ENCODE results near the gene PKD2. TPM values are rescaled to one million over a fixed set of nuclear protein-coding genes. Genes with fewer than 3 reads are reported as not detected.

Gene PKD2
- total and polyA plus RNA-seq, 10 donors, result 3.5 to 23.0 (median 15.5) TPM

DNA sequence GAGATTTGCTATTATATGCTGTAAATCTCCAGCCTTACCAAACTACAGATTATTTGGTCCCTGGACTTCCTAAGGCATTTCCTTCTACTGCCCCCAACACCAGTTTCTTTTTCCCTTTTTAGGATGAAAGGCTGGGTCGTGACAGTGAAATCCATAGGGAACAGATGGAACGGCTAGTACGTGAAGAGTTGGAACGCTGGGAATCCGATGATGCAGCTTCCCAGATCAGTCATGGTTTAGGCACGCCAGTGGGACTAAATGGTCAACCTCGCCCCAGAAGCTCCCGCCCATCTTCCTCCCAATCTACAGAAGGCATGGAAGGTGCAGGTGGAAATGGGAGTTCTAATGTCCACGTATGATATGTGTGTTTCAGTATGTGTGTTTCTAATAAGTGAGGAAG lies 67.9 kb downstream of the PKD2 start:
- H3K36me3 ChIP-seq, result peaks cover 0 to 83% (median 37%) of the 10 kb centered on the region in 6 donors

DNA sequence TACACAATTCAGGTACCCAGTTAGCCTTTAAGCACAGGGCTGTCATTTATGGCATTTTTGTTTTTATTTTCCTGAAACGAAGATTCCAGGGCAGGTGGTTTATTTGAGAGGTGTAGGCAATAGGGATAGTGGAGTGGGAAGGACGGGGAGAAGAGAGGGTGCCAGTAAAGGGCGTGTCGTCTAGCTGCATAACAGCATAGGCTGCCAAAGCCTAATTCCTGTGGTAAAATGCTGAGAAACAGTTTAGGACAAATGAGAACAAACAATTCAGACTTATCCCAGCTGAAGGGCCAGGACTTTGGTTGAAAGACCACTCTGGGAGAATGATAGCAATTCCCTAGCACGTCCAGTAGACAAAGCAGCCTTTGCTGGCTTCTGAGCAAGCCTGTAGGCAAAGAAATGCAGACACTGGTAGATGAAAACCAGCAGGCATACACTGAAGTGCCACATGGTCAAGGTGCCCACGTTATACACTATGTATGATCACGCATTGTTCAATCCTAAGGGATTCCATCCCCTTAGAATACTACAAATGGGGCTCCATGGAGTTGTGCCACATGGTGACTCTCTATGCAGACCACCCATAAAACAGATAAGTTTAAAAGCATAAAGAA lies 70.6 kb downstream of the PKD2 start:
- no peaks in the 10 kb centered on the region for H3K27me3 ChIP-seq (replicated peaks in 1 of 7)
- DNase-seq, result no peak
- peaks cover 0 to 56% (median 19%) of the 10 kb centered on the region in 6 donors for H3K36me3 ChIP-seq
- no peaks in the 10 kb centered on the region for H3K4me1 ChIP-seq
- intact Hi-C loops (cut with DNase I; ENCODE audit: low total_unique reads), result no loop called here
- TF ChIP-seq, protein P1, sequence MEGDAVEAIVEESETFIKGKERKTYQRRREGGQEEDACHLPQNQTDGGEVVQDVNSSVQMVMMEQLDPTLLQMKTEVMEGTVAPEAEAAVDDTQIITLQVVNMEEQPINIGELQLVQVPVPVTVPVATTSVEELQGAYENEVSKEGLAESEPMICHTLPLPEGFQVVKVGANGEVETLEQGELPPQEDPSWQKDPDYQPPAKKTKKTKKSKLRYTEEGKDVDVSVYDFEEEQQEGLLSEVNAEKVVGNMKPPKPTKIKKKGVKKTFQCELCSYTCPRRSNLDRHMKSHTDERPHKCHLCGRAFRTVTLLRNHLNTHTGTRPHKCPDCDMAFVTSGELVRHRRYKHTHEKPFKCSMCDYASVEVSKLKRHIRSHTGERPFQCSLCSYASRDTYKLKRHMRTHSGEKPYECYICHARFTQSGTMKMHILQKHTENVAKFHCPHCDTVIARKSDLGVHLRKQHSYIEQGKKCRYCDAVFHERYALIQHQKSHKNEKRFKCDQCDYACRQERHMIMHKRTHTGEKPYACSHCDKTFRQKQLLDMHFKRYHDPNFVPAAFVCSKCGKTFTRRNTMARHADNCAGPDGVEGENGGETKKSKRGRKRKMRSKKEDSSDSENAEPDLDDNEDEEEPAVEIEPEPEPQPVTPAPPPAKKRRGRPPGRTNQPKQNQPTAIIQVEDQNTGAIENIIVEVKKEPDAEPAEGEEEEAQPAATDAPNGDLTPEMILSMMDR (IDR thresholded peaks at IDR 0.05 in 8 of 11, conservative IDR thresholded peaks at IDR 0.05 in 3 of 11), result no peak
- TF ChIP-seq POLR2AphosphoS5 (IDR thresholded peaks at IDR 0.05), result no peak
- no peak for TF ChIP-seq POLR2A (IDR thresholded peaks at IDR 0.05)
- 92 to 96% (median 95%) methylated on average over 7 of the region's 7 CpGs for WGBS, 5 donors
- no peak overlapping the region for H3K27ac ChIP-seq
- H3K4me3 ChIP-seq, result no peak overlapping the region
- no peaks in the 10 kb centered on the region for H3K9me3 ChIP-seq

More for the DNA sequence above, 67.9 kb downstream of the PKD2 start:
- TF ChIP-seq POLR2A (IDR thresholded peaks at IDR 0.05) (no peak), POLR2AphosphoS5 (IDR thresholded peaks at IDR 0.05) (no peak)
- TF ChIP-seq, protein P1 (IDR thresholded peaks at IDR 0.05 in 8 of 11, conservative IDR thresholded peaks at IDR 0.05 in 3 of 11), result no peak
- Histone ChIP-seq H3K4me1 (no peaks in the 10 kb centered on the region), H3K27ac (no peak overlapping the region), H3K27me3 (replicated peaks in 1 of 7) (no peaks in the 10 kb centered on the region), H3K4me3 (no peak overlapping the region), H3K9me3 (peaks cover 0 to 20% (median 14%) of the 10 kb centered on the region in 8 donors)
- intact Hi-C loops (cut with DNase I; ENCODE audit: low total_unique reads), result no loop called here
- DNase-seq, result no peak
- 95 to 97% (median 97%) methylated on average over 9 of the region's 9 CpGs for WGBS, 5 donors

- H3K36me3 ChIP-seq, result peaks cover 0 to 50% (median 18%) of the 10 kb centered on the region in 6 donors
- intact Hi-C loops (cut with DNase I; ENCODE audit: low total_unique reads), result no loop called here
These were observed 71.1 kb downstream of the PKD2 start for GRCh38 chr4:88078579-88078978.

GRCh38 chr4:88080626-88081025 lies 73.2 kb downstream of the PKD2 start:
- no peaks in the 10 kb centered on the region for H3K27me3 ChIP-seq (replicated peaks in 1 of 7)
- no peaks in the 10 kb centered on the region for H3K4me1 ChIP-seq
- H3K27ac ChIP-seq, result no peak overlapping the region
- TF ChIP-seq POLR2A (IDR thresholded peaks at IDR 0.05) (no peak), POLR2AphosphoS5 (IDR thresholded peaks at IDR 0.05) (no peak)
- TF ChIP-seq, protein P1 (IDR thresholded peaks at IDR 0.05 in 8 of 11, conservative IDR thresholded peaks at IDR 0.05 in 3 of 11), result no peak
- intact Hi-C loops (cut with DNase I; ENCODE audit: low total_unique reads), result no loop called here
- no peak for DNase-seq
- H3K36me3 ChIP-seq, result peaks cover 0 to 30% (median 3%) of the 10 kb centered on the region in 6 donors
- 85 to 100% (median 91%) methylated on average over 1 of the region's 1 CpG for WGBS, 5 donors
- no peaks in the 10 kb centered on the region for H3K9me3 ChIP-seq
- no peak overlapping the region for H3K4me3 ChIP-seq

More at GRCh38 chr4:88078579-88078978, 71.1 kb downstream of the PKD2 start:
- no peaks in the 10 kb centered on the region for H3K4me1 ChIP-seq
- TF ChIP-seq POLR2AphosphoS5 (IDR thresholded peaks at IDR 0.05) (no peak), POLR2A (IDR thresholded peaks at IDR 0.05) (no peak)
- TF ChIP-seq, protein P1 (IDR thresholded peaks at IDR 0.05 in 8 of 11, conservative IDR thresholded peaks at IDR 0.05 in 3 of 11), result no peak
- H3K9me3 ChIP-seq, result no peaks in the 10 kb centered on the region
- H3K4me3 ChIP-seq, result no peak overlapping the region
- no peak overlapping the region for H3K27ac ChIP-seq
- H3K27me3 ChIP-seq (replicated peaks in 1 of 7), result no peaks in the 10 kb centered on the region
- 79 to 99% (median 94%) methylated on average over 2 of the region's 2 CpGs for WGBS, 5 donors
- DNase-seq, result no peak

All from spleen (tissue), 11 donors.